Suprapubic skin (tissue), 4 donors: Measurements from ENCODE around the gene MYH11.

Source experiments
- EP300 ChIP-seq: sonication (generic); formaldehyde crosslinking; IDR thresholded peaks from one replicate; pipeline ENCODE4 v1.6.1; 2017; ENCODE audit warnings: antibody characterized with exemption
- POLR2A ChIP-seq, 2 donors: fragments of 450-650 bp; IDR thresholded peaks; one replicate each; pipeline ENCODE4 v1.6.1; 2017; ENCODE audit warnings: antibody characterized with exemption in 2 of 2, mild to moderate bottlenecking in 2 of 2, moderate library complexity in 2 of 2
- POLR2AphosphoS5 ChIP-seq, 3 donors: sonication (generic); formaldehyde crosslinking; IDR thresholded peaks; one replicate each; pipeline ENCODE4 v1.6.1; 2017; ENCODE audit warnings: antibody characterized with exemption in 3 of 3
- TF ChIP-seq, protein P1 (sequence below), 2 donors: fragments of 200-600 bp in 1 of 2; fragments of 450-650 bp in 1 of 2; sonication (generic) in 1 of 2; IDR thresholded peaks; one replicate each; pipeline ENCODE4 v1.5.1; 2016 to 2019; ENCODE audit warnings: antibody characterized with exemption in 2 of 2, mild to moderate bottlenecking in 1 of 2, moderate library complexity in 1 of 2

DNA sequence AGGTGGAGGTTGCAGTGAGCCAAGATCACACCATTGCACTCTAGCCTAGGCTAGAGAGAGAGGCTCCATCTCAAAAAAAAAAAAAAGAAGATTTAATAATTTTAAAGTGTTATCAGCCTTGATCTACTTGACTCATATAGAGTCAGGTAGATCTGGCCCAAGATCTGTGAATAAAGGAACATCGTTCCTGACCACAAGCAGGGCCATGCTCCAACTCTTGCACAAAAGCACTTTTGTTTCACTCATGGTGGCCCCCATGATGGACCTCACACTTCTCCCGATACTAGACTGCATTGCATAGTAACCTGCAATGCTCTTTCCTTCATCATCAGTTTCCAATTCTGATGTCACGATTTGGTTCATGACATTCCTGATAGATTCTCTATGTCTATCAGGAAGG, 5.2 kb upstream of the MYH11 start:
- TF ChIP-seq POLR2AphosphoS5 (IDR thresholded peaks at IDR 0.05) (no peak), POLR2A (IDR thresholded peaks at IDR 0.05) (no peak), EP300 (no peak)
- TF ChIP-seq, protein P1, sequence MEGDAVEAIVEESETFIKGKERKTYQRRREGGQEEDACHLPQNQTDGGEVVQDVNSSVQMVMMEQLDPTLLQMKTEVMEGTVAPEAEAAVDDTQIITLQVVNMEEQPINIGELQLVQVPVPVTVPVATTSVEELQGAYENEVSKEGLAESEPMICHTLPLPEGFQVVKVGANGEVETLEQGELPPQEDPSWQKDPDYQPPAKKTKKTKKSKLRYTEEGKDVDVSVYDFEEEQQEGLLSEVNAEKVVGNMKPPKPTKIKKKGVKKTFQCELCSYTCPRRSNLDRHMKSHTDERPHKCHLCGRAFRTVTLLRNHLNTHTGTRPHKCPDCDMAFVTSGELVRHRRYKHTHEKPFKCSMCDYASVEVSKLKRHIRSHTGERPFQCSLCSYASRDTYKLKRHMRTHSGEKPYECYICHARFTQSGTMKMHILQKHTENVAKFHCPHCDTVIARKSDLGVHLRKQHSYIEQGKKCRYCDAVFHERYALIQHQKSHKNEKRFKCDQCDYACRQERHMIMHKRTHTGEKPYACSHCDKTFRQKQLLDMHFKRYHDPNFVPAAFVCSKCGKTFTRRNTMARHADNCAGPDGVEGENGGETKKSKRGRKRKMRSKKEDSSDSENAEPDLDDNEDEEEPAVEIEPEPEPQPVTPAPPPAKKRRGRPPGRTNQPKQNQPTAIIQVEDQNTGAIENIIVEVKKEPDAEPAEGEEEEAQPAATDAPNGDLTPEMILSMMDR (IDR thresholded peaks at IDR 0.05), result no peak
